ENCODE results near the gene CTSL. TPM values are rescaled to one million over a fixed set of nuclear protein-coding genes. Genes with fewer than 3 reads are reported as not detected.

Gene CTSL
- total RNA-seq, 3 donors from 2014 or later (not counting 1 experiment from before 2014, with no cell fraction given), result 1.2 to 4.4 (median 1.2) TPM

DNA sequence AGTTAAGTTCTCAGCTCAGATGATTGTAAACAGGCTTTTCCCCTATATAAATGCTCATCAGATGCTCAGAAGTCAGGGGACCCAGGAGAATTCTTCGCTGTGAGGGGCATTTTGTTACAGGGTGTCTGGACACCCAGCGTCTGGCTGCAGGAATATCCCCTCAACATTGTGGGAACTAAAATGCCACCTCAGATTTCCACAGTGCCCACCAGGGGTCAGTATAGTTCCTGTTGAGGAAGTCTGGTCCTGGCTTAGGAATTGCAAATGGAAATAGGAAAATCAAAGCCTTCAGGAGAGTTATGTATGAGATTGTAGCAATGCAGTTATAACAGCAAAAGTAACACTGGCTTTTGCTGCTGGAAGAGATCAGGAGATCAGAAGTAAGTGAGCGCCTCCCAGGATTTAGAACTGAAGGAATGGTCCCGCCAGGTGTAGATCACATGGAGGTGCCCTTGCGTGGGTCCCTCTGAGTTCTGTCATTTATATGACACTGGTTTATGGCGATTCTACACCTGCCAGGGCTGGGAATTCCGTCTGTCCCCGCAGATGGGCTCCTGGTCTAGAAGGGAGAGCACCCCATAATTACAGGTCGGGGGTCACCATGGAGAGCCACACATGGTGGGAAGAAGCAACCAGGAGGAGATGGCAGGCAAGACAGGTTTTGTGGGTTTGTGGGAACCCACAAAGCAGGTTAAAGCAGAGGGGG, 47.1 kb upstream of the CTSL start:
- H3K36me3 ChIP-seq (ENCODE audit: control insufficient read depth, insufficient read depth, low read length), result no peaks in the 10 kb centered on the region
- Mint-ChIP-seq H3K4me1 (no peaks in the 10 kb centered on the region), H3K4me3 (no peak overlapping the region), H3K36me3 (no peaks in the 10 kb centered on the region), H3K9me3 (no peaks in the 10 kb centered on the region), H3K27ac (no peak overlapping the region), H3K27me3 (ENCODE audit: low read depth in 2 of 2) (no peaks in the 10 kb centered on the region)
- H3K27me3 ChIP-seq (ENCODE audit: control insufficient read depth, insufficient read depth, low read length), result no peaks in the 10 kb centered on the region
- H3K9me3 ChIP-seq (ENCODE audit: control insufficient read depth, insufficient read depth, low read length), result no peaks in the 10 kb centered on the region
- ATAC-seq (peak in 1 of 3 donors; percentile 39), DNase-seq (peak in 1 of 2 donors; percentile 69)
- intact Hi-C loops (cut with micrococcal nuclease), result loop anchor here (2.0 to 5.0 kb wide), 2 partner anchors 134 to 898 kb away; no protein-coding TSS in a partner anchor
- 80% methylated on average over 9 of the region's 9 CpGs for WGBS (ENCODE audit: insufficient coverage)
- TF ChIP-seq, protein P1, sequence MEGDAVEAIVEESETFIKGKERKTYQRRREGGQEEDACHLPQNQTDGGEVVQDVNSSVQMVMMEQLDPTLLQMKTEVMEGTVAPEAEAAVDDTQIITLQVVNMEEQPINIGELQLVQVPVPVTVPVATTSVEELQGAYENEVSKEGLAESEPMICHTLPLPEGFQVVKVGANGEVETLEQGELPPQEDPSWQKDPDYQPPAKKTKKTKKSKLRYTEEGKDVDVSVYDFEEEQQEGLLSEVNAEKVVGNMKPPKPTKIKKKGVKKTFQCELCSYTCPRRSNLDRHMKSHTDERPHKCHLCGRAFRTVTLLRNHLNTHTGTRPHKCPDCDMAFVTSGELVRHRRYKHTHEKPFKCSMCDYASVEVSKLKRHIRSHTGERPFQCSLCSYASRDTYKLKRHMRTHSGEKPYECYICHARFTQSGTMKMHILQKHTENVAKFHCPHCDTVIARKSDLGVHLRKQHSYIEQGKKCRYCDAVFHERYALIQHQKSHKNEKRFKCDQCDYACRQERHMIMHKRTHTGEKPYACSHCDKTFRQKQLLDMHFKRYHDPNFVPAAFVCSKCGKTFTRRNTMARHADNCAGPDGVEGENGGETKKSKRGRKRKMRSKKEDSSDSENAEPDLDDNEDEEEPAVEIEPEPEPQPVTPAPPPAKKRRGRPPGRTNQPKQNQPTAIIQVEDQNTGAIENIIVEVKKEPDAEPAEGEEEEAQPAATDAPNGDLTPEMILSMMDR (IDR thresholded peaks at IDR 0.05), result peak; percentile 52
- H3K4me3 ChIP-seq (ENCODE audit: low read length), result no peak overlapping the region
- no peaks in the 10 kb centered on the region for H3K4me1 ChIP-seq (ENCODE audit: control insufficient read depth, insufficient read depth, low read length)
- no peak overlapping the region for H3K27ac ChIP-seq (ENCODE audit: low read length)

DNA sequence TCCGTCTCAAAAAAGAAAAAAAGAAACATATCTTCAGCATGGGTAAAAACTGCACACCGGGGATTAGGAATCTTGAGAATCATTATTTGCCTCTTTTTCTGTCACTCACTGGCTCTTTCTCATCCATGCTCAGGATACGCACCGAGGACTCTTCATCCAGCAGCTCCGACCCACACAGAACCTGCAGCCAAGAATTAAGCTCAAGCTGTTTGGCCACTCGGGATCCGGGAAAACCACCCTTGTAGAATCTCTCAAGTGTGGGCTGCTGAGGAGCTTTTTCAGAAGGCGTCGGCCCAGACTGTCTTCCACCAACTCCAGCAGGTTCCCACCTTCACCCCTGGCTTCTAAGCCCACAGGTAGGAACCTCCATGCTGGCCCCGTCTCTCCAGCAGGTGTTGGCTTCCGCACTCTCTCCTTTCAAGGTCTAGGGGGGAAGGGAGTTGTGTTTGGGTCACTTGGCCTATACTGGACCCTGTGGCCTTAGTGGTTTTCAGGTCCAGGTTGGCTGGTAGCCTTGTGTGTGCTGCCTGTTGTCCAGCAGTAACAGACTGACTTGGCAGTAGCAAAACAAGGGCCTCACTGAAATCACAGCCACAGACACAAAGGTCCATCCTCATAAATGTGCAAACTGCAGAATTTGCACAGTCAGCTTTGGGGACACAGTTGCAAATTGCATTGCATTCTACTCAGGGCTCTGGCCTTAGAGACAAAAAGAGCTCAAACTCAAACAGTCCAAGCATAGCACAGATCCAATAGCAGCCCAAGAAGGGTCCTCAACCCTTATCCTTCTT, 44.5 kb upstream of the CTSL start:
- Histone ChIP-seq H3K4me3 (ENCODE audit: low read length) (no peak overlapping the region), H3K36me3 (ENCODE audit: control insufficient read depth, insufficient read depth, low read length) (no peaks in the 10 kb centered on the region), H3K27ac (ENCODE audit: low read length) (no peak overlapping the region), H3K9me3 (ENCODE audit: control insufficient read depth, insufficient read depth, low read length) (no peaks in the 10 kb centered on the region), H3K27me3 (ENCODE audit: control insufficient read depth, insufficient read depth, low read length) (no peaks in the 10 kb centered on the region), H3K4me1 (ENCODE audit: control insufficient read depth, insufficient read depth, low read length) (no peaks in the 10 kb centered on the region)
- TF ChIP-seq, protein P1 (IDR thresholded peaks at IDR 0.05), result no peak
- Mint-ChIP-seq H3K36me3 (no peaks in the 10 kb centered on the region), H3K9me3 (no peaks in the 10 kb centered on the region), H3K4me1 (peaks cover 6% of the 10 kb centered on the region in 2 donors), H3K27ac (no peak overlapping the region), H3K27me3 (ENCODE audit: low read depth in 2 of 2) (no peaks in the 10 kb centered on the region), H3K4me3 (no peak overlapping the region)
- WGBS (ENCODE audit: insufficient coverage), result 91% methylated on average over 11 of the region's 11 CpGs
- DNase-seq (no peak), ATAC-seq (no peak)
- intact Hi-C loops (cut with micrococcal nuclease), result no loop called here

DNA sequence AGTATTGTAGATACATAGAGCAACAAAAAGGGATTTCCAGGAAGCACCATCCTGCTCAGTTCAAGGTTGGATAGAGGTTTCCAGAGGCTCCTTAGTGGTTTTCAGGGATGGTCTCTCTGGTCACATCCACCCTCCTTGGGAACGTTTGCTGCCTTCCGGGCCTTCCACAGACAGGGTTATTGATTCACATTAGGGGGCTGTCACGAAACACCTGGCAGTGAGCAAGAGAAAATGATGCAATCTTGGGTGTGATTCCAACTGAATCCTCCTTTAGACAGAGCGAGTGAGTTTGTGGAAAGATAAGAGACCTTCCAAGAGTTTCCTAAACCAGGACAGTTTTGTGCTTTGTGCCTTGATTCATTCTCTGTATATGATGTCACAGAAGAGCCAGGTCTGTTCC, 43.8 kb upstream of the CTSL start:
- Histone ChIP-seq H3K9me3 (ENCODE audit: control insufficient read depth, insufficient read depth, low read length) (no peaks in the 10 kb centered on the region), H3K4me3 (ENCODE audit: low read length) (no peak overlapping the region), H3K27ac (ENCODE audit: low read length) (no peak overlapping the region), H3K4me1 (ENCODE audit: control insufficient read depth, insufficient read depth, low read length) (no peaks in the 10 kb centered on the region), H3K27me3 (ENCODE audit: control insufficient read depth, insufficient read depth, low read length) (no peaks in the 10 kb centered on the region), H3K36me3 (ENCODE audit: control insufficient read depth, insufficient read depth, low read length) (no peaks in the 10 kb centered on the region)
- WGBS (ENCODE audit: insufficient coverage), result 83% methylated on average over 4 of the region's 4 CpGs
- Mint-ChIP-seq H3K9me3 (no peaks in the 10 kb centered on the region), H3K4me1 (peaks cover 6% of the 10 kb centered on the region in 2 donors), H3K27ac (no peak overlapping the region), H3K4me3 (no peak overlapping the region), H3K27me3 (ENCODE audit: low read depth in 2 of 2) (no peaks in the 10 kb centered on the region), H3K36me3 (no peaks in the 10 kb centered on the region)
- TF ChIP-seq, protein P1 (IDR thresholded peaks at IDR 0.05), result no peak
- intact Hi-C loops (cut with micrococcal nuclease), result no loop called here
- ATAC-seq (no peak), DNase-seq (no peak)
